Activated T-cell treated with anti-CD3 and anti-CD28 coated beads, Interleukin-2, amount 50 U/mL, for 72 hours (primary cell): ENCODE measurements around the gene DAAM1. TPM values are rescaled to one million over a fixed set of nuclear protein-coding genes. Genes with fewer than 3 reads are reported as not detected.

Experiments used
- ATAC-seq, 2 donors: fragments of 150-1000 bp; cut with Tn5 transposase; replicated peaks in 1 of 2; 2 replicates each; pipeline ENCODE4 v1.10.0; 2021; ENCODE audit warnings: moderate library complexity in 2 of 2, mild to moderate bottlenecking in 1 of 2
- DNase-seq, 2 donors: peaks; one replicate each; pipeline ENCODE4 v3.0.0; 2021 to 2022; ENCODE audit warnings: mixed read lengths in 1 of 2
- H3K27ac Mint-ChIP-seq: one replicate; pipeline ENCODE4 v1.8.0; 2022; ENCODE audit warnings: mild to moderate bottlenecking, moderate library complexity, mixed read lengths
- H3K27me3 Mint-ChIP-seq: one replicate; pipeline ENCODE4 v1.8.0; 2022; ENCODE audit warnings: low read depth, mixed read lengths
- H3K36me3 Mint-ChIP-seq, 2 donors: one replicate each; pipeline ENCODE4 v1.8.0; 2022; ENCODE audit warnings: mixed read lengths in 2 of 2, mild to moderate bottlenecking in 1 of 2; ENCODE audit not compliant: insufficient read depth in 2 of 2
- H3K4me1 Mint-ChIP-seq: one replicate; pipeline ENCODE4 v1.8.0; 2022; ENCODE audit warnings: low read depth, mixed read lengths
- H3K4me3 Mint-ChIP-seq, 2 donors: one replicate each; pipeline ENCODE4 v1.8.0; 2022; ENCODE audit warnings: mild to moderate bottlenecking in 2 of 2, mixed read lengths in 2 of 2, moderate library complexity in 2 of 2
- H3K9me3 Mint-ChIP-seq, 2 donors: one replicate each; pipeline ENCODE4 v1.8.0; 2022; ENCODE audit warnings: mixed read lengths in 2 of 2
- total RNA-seq, 2 donors: library from RNA; stranded (reverse); gene quantifications; one replicate each; pipeline ENCODE4 v1.2.3, GENCODE V29; 2022

Gene DAAM1
- 10 to 100 TPM in 1 of 2 donors, 1 to 10 TPM in 1; 7.8 to 14.1 TPM for total RNA-seq

DNA sequence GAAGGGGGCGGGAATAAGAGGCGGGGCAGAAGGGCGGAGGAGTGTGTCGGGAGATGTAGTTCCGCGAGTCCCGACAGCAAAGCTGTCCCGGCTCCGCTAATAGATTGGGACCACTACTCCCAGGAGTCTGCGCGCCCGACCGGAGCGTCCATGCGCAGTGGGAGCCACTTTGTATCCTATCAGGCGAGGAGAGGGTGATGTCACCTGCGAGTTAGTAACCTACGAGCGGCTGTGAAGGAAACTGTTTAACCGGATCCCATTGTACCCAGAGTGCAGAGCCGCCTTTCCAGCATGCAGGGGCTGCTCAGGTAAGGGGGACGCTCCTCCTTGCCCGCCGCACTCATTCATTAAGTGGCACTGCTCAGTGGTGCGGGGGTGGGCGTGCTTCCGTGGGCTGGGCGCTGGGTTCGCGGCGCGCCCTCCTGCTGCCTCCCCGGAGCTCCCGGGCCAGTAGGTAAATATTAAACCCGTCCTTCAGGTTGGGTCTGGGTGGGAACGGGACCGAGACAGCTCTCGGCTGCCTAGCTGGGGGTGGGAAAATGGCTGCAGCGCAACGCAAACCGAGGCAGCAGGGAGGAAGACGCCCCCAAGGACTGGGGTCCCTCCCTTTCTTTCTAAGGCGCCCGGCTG lies at the start of gene DAAM1:
DAAM1 (plus strand) TSS at position 207 of the 630 bp plus-strand sequence. CDS start 74,811 bp downstream, outside the sequence.
- H3K36me3 Mint-ChIP-seq, result no peaks in the 10 kb centered on the region
- DNase-seq (peak; percentile 93 to 97), ATAC-seq (peak; percentile 94 to 96)
- peaks cover 19% of the 10 kb centered on the region for H3K27me3 Mint-ChIP-seq
- H3K27ac Mint-ChIP-seq, result peak within 1 kb of the TSS; percentile 64
- peaks cover 21% of the 10 kb centered on the region for H3K4me1 Mint-ChIP-seq
- no peaks in the 10 kb centered on the region for H3K9me3 Mint-ChIP-seq
- H3K4me3 Mint-ChIP-seq, result peak within 1 kb of the TSS; percentile 92 to 98

DNA sequence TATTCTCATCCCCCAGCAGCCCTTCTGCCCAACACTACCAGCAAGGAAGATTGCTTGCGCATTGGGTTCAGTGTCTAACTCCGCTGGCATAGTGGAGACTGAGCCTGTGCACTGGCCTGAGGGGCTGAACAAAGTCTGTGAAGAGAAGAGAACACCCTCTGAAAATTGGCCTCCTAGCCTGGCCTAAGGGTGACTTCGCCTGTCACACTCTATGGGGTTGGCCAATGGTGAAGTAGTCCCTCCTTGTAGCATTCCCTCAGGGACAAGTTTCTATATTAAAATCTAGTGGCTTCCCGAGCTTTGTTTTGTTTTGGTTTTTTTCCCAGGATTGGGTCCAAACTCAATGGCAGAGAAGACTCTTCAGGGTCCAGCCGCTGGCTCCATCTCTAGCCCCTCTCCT lies 49.1 kb upstream of the DAAM1 start:
- Mint-ChIP-seq H3K9me3 (no peaks in the 10 kb centered on the region), H3K27ac (no peak overlapping the region), H3K36me3 (no peaks in the 10 kb centered on the region), H3K4me3 (no peak overlapping the region), H3K4me1 (no peaks in the 10 kb centered on the region), H3K27me3 (peaks cover 3% of the 10 kb centered on the region)
- ATAC-seq (no peak), DNase-seq (no peak)

DNA sequence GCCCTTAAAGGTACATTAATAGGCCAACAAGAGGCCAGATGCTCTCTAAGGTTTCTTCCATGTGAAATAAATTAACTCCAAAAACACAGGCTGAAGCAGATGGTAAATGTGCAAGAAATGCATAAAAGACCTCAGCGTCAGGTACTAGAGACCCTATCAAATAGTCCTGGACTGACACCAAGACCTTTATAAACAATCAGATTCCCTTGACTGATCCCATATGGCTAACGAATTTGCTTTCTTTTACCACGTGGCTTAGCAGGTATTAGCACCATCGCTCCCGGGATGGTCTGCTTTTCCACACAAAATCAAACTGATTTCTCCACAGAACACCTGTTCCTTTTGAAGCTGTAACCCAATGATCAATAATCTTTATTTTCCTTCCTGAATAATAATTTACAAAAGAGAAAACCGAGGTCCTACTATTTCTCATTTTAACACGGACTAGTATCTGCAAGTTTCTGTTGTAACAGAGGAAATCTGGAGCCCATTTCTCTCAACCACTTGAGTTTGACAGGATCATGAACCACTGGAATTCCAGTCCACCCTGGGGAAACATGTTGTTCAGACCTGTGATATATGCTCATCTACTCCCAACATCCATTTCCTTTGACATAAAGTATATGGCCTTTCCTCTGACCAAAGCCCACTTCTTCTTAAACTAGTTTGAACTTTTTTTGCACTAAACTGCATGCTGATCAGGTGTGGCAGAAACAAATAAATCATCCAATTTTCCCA lies 48.2 kb upstream of the DAAM1 start:
- no peaks in the 10 kb centered on the region for H3K27me3 Mint-ChIP-seq
- DNase-seq, result no peak
- no peaks in the 10 kb centered on the region for H3K9me3 Mint-ChIP-seq
- no peaks in the 10 kb centered on the region for H3K4me1 Mint-ChIP-seq
- no peaks in the 10 kb centered on the region for H3K36me3 Mint-ChIP-seq
- H3K4me3 Mint-ChIP-seq, result no peak overlapping the region
- H3K27ac Mint-ChIP-seq, result no peak overlapping the region
- ATAC-seq, result no peak

DNA sequence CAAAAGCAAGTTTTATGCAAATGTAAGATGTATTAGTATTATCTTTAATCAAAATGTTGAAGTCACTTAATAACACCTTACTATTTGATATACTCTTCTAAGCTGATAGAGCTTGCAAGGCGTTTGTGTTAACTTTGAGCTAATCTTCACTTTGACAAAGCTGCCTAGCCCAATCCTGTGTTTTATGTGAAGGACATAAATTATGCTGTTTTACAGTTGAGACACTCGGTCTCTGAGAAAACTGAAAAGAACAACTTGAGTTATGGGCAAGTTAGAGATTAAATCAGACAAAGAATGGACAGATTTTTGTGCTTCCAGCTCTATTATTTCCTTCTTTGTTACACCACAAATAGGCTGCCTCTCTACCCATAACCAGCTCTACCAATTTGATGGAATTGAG lies 42.0 kb upstream of the DAAM1 start:
- no peaks in the 10 kb centered on the region for H3K9me3 Mint-ChIP-seq
- no peaks in the 10 kb centered on the region for H3K4me1 Mint-ChIP-seq
- H3K27ac Mint-ChIP-seq, result no peak overlapping the region
- H3K36me3 Mint-ChIP-seq, result no peaks in the 10 kb centered on the region
- H3K4me3 Mint-ChIP-seq, result no peak overlapping the region
- ATAC-seq, result no peak
- no peaks in the 10 kb centered on the region for H3K27me3 Mint-ChIP-seq
- no peak for DNase-seq

DNA sequence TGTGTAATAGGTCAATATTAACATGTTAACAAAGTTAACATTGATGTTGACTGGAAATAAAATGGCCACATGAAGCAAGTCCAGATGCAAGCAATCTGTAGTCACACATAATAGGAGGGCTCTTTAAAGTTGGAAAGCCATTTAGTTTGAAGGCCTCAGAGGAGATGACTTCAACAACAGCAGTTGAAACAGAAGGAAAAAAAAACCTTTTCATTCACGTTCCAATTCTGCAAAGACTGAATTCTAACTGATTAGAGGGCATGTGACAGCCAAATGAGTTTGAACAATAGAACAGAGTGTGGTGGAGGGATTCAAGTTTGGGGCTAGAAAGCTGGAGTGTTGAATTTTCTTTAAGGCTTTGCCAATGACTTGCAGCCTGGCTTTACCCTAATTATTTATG lies 41.5 kb upstream of the DAAM1 start:
- Mint-ChIP-seq H3K36me3 (no peaks in the 10 kb centered on the region), H3K4me3 (no peak overlapping the region), H3K27me3 (no peaks in the 10 kb centered on the region), H3K27ac (no peak overlapping the region), H3K4me1 (no peaks in the 10 kb centered on the region), H3K9me3 (no peaks in the 10 kb centered on the region)
- no peak for DNase-seq
- ATAC-seq, result no peak

DNA sequence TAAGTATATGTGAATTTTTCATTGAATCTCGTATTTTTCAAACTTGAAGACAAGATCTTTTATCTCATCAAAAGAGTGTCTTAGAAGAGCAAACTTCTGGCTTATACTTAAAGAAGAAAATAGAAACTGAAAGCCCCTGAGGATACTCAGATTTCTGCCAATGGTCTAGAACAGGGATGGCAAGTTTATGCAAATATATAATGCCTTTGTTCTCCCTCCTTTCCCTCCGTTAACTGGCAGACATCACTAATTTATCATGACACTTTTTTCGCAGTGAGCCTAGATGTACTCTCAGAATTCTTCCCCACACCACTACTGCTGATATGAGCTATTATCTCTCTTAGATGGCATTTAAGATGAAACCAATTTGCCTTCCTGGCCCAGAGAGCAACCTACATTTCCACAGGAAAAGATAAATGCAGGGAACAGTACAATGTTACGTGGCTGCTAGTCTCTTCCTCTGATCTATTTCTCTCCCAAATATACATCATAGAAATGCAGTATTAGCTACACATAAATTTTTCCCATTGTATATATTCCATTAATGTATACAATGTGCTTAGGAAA lies 40.0 kb upstream of the DAAM1 start:
- no peaks in the 10 kb centered on the region for H3K4me1 Mint-ChIP-seq
- no peaks in the 10 kb centered on the region for H3K9me3 Mint-ChIP-seq
- no peaks in the 10 kb centered on the region for H3K36me3 Mint-ChIP-seq
- H3K4me3 Mint-ChIP-seq, result no peak overlapping the region
- no peak overlapping the region for H3K27ac Mint-ChIP-seq
- DNase-seq, result no peak
- ATAC-seq, result no peak
- H3K27me3 Mint-ChIP-seq, result no peaks in the 10 kb centered on the region

DNA sequence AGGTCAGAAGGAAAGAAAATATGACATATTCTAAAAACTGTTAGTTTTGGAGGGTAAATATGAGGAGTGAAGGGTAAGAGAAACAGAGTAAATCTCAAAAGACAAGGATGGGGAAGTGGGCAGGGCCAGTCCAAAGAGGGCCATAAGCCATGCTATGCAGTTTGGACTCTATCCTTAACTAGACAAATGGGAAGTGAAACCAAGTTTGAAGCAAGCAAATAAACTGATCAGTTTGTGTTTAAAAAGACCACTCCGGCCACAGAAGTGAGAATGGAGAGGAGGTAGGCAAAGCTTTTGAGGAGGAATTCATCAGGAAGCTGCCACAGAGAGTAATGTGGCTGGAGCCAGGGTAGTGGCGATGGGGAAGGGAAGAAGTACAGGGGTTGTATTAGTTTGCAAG lies 37.5 kb upstream of the DAAM1 start:
- Mint-ChIP-seq H3K4me3 (no peak overlapping the region), H3K36me3 (no peaks in the 10 kb centered on the region), H3K4me1 (peaks cover 5% of the 10 kb centered on the region), H3K27ac (no peak overlapping the region), H3K27me3 (no peaks in the 10 kb centered on the region), H3K9me3 (no peaks in the 10 kb centered on the region)
- DNase-seq (no peak), ATAC-seq (no peak)

DNA sequence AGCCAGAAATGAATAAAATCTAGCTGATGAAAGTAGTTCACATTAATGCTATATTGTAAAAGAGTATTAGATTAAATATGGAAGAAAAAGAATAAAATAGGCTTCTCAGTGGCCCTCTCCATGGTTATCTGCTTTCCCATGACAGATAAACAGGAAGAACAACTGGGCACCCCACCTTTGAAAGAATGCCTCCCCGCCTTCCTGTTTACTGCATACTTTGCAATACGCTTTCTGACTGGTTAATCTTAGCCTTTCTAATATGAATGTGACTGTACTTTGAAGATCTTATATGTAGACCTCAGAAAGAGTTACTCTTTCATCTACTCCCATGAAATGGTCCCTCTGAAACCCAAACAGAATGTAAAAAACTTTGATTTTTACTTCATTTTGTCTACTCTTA lies 34.1 kb upstream of the DAAM1 start:
- H3K4me1 Mint-ChIP-seq, result peaks cover 5% of the 10 kb centered on the region
- H3K4me3 Mint-ChIP-seq, result no peak overlapping the region
- ATAC-seq, result no peak
- no peak overlapping the region for H3K27ac Mint-ChIP-seq
- no peak for DNase-seq
- no peaks in the 10 kb centered on the region for H3K27me3 Mint-ChIP-seq
- H3K36me3 Mint-ChIP-seq, result peaks cover 0 to 2% of the 10 kb centered on the region in 2 donors
- H3K9me3 Mint-ChIP-seq, result no peaks in the 10 kb centered on the region

DNA sequence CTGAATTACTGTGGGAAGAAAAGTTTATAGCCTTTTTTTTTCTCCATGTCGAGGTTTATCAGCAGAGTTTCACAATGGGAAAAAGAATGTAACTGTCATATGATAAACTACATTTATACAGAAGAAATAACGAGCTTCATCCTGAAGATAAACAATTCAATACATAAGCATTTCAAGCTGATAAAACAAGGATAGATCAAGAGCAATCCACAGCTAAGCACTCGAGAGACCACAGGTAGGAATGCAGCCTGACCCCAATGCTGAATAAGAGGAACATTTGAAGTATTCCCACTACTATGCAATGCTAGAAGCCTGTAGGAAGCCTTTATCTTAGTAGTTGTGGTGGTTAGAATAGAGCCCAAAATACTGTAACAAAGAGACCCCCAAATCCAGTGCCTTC lies 32.6 kb upstream of the DAAM1 start:
- no peaks in the 10 kb centered on the region for H3K27me3 Mint-ChIP-seq
- H3K36me3 Mint-ChIP-seq, result peaks cover 0 to 2% of the 10 kb centered on the region in 2 donors
- DNase-seq (no peak), ATAC-seq (no peak)
- H3K27ac Mint-ChIP-seq, result no peak overlapping the region
- H3K9me3 Mint-ChIP-seq, result no peaks in the 10 kb centered on the region
- no peak overlapping the region for H3K4me3 Mint-ChIP-seq
- H3K4me1 Mint-ChIP-seq, result peaks cover 5% of the 10 kb centered on the region

DNA sequence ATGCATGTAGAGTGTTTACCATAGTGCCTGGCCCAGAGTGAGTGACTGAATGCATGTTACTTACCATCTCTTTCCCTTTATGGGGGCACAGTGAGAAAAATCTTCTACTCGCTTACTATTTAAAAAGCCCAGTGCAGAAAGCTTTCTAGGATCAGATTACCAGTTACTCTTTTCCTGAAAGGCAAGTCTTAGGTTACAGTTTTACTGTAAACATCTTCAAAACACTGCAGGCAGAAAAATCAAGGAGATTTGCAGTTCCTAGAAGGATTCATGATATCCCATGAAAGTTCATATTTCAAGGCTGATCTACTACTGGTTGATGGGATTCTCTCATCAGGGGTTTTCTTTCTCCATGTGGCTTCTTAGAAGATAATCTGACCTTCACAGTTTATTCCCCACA lies 29.3 kb upstream of the DAAM1 start:
- Mint-ChIP-seq H3K4me3 (no peak overlapping the region), H3K36me3 (peaks cover 0 to 2% of the 10 kb centered on the region in 2 donors), H3K4me1 (peaks cover 17% of the 10 kb centered on the region), H3K27ac (no peak overlapping the region), H3K9me3 (no peaks in the 10 kb centered on the region), H3K27me3 (peaks cover 1% of the 10 kb centered on the region)
- no peak for DNase-seq
- no peak for ATAC-seq

DNA sequence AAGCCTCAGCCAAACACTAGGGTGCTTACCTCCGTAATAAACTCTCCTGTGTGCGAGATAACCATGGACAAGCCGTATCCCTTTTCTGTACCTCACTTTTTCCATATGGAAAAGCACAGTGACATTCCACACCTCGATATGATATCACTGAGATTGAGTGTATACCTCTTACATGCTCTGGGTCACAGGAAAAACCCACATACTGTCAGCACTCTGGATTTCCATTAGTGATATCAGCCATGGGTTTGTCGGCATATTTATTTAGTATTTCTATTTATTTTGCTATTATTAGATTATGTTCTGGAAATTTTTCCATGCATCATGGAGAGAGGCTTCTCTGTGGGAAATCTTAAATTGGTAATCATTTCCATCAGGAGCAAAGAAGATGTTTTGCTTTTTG lies 28.0 kb upstream of the DAAM1 start:
- H3K36me3 Mint-ChIP-seq, result peaks cover 0 to 2% of the 10 kb centered on the region in 2 donors
- H3K4me1 Mint-ChIP-seq, result peaks cover 12% of the 10 kb centered on the region
- ATAC-seq, result no peak
- H3K27me3 Mint-ChIP-seq, result peaks cover 8% of the 10 kb centered on the region
- no peak for DNase-seq
- H3K4me3 Mint-ChIP-seq, result no peak overlapping the region
- H3K27ac Mint-ChIP-seq, result no peak overlapping the region
- H3K9me3 Mint-ChIP-seq, result no peaks in the 10 kb centered on the region

DNA sequence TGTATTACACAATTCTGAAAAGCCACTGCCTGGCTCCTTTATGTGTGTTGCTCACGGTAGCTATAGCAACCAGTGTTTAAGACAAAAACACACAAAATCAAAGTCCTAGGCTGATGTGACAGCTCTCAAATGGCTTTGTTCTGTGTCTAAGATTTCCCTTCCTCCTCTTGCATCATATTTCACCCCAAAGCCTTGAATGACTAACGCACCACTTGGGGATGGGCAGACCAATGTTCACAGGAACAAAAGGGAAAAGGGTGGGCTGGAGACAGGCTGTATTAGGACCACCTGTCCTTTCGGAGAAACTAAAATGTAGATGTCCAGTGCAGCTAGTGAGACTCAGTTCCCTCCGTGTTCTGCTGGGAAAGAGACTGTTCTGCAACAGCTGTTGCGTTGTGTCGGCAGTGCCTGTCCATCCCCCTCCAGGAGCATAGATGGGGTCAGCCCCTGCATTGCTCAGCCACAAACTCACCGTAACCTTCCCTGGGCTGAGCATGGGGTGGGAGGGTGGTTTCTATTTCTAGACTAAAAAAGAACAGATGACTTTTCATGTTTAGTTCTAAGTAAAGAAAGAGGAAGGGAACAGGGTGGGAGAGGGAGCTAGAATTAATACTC lies 26.8 kb upstream of the DAAM1 start:
- ATAC-seq (peak; percentile 88 to 90), DNase-seq (peak; percentile 20 to 38)
- peaks cover 8% of the 10 kb centered on the region for H3K27me3 Mint-ChIP-seq
- peaks cover 12% of the 10 kb centered on the region for H3K4me1 Mint-ChIP-seq
- H3K9me3 Mint-ChIP-seq, result no peaks in the 10 kb centered on the region
- H3K4me3 Mint-ChIP-seq, result peak overlapping the region; percentile 36 to 58
- peaks cover 0 to 2% of the 10 kb centered on the region in 2 donors for H3K36me3 Mint-ChIP-seq
- no peak overlapping the region for H3K27ac Mint-ChIP-seq

DNA sequence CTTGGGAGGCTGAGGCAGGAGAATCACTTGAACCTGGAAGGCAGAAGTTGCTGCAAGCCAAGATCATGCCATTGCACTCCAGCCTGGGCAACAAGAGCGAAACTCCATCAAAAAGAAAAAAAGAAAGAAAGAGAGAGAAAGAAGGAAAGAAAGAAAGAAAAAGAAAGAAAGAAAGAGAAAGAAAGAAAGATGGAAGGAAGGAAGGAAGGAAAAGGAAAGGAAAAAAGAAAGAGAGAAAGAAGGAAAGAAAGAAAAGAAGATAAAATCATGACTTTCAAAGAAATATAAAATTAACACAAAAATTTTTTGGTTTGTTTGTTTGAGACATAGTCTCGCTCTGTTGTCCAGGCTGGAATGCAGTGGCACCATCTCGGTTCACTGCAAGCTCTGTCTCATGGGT lies 22.2 kb upstream of the DAAM1 start:
- Mint-ChIP-seq H3K27ac (no peak overlapping the region), H3K4me3 (no peak overlapping the region), H3K9me3 (peaks cover 0 to 1% of the 10 kb centered on the region in 2 donors), H3K36me3 (no peaks in the 10 kb centered on the region), H3K4me1 (peaks cover 9% of the 10 kb centered on the region), H3K27me3 (peaks cover 8% of the 10 kb centered on the region)
- DNase-seq, result no peak
- no peak for ATAC-seq
